A673 (cell line): Measurements from ENCODE around the gene ISY1. TPM values are rescaled to one million over a fixed set of nuclear protein-coding genes. Genes with fewer than 3 reads are reported as not detected.
A peak's percentile ranks its signal among the peaks of the same experiment; 100 is the strongest.

Experiments used
- BruUV-seq: library from RNA; stranded (reverse); fragments of 400-500 nt; replicated peaks from 2 replicates; lab custom pipeline; 2021; lab: Mats Ljungman, UMichigan
- CTCF ChIA-PET: fragments of 300-600 bp; sonication (Branson Sonifier 250); formaldehyde crosslinking; loops from one replicate; lab custom pipeline; 2022; ENCODE audit warnings: antibody characterized with exemption; lab: Charles Lee
- POLR2A ChIA-PET: fragments of 300-600 bp; sonication (Branson Sonifier 250); formaldehyde crosslinking; loops from one replicate; lab custom pipeline; 2022; ENCODE audit warnings: antibody characterized with exemption; ENCODE audit not compliant: low non-redundant PET; lab: Charles Lee
- DNase-seq: peaks from one replicate; pipeline ENCODE4 v3.0.0-alpha.2; 2015; ENCODE audit warnings: low spot score
- H3K27ac ChIP-seq: fragments of 200-600 bp; sonication (generic); 2 replicates; pipeline ENCODE4 v1.5.1; 2016; ENCODE audit warnings: mixed run types, low read depth, mild to moderate bottlenecking, mixed read lengths, antibody characterized with exemption, low read length; ENCODE audit not compliant: poor library complexity, severe bottlenecking
- H3K27me3 ChIP-seq: fragments of 200-600 bp; sonication (generic); replicated peaks from 2 replicates; pipeline ENCODE4 v1.6.1; 2017; ENCODE audit warnings: mixed run types, low read depth, mild to moderate bottlenecking, mixed read lengths, antibody characterized with exemption, low read length; ENCODE audit not compliant: insufficient read depth, poor library complexity
- H3K36me3 ChIP-seq: fragments of 200-600 bp; sonication (generic); 2 replicates; pipeline ENCODE4 v1.6.1; 2016; ENCODE audit warnings: mixed run types, mild to moderate bottlenecking, mixed read lengths, antibody characterized with exemption, low read length; ENCODE audit not compliant: insufficient read depth, poor library complexity, severe bottlenecking
- H3K4me1 ChIP-seq: fragments of 200-600 bp; sonication (generic); 2 replicates; pipeline ENCODE4 v1.6.1; 2017; ENCODE audit warnings: mixed run types, mild to moderate bottlenecking, mixed read lengths, antibody characterized with exemption, low read length; ENCODE audit not compliant: insufficient read depth, poor library complexity, severe bottlenecking
- H3K4me3 ChIP-seq: fragments of 200-600 bp; sonication (generic); 2 replicates; pipeline ENCODE4 v1.5.1; 2016; ENCODE audit warnings: low read depth, mixed run types, mild to moderate bottlenecking, mixed read lengths, low read length; ENCODE audit not compliant: poor library complexity, severe bottlenecking
- H3K9me3 ChIP-seq: fragments of 200-600 bp; sonication (generic); 2 replicates; pipeline ENCODE4 v1.6.1; 2016; ENCODE audit warnings: mixed run types, low read depth, mild to moderate bottlenecking, mixed read lengths, antibody characterized with exemption, low read length; ENCODE audit not compliant: poor library complexity, severe bottlenecking
- EZH2 ChIP-seq: fragments of 200-600 bp; sonication (generic); IDR thresholded peaks from 2 replicates; pipeline ENCODE4 v1.6.1; 2017; ENCODE audit warnings: borderline replicate concordance, low read depth, mild to moderate bottlenecking, mixed read lengths, antibody characterized with exemption, low read length; ENCODE audit not compliant: poor library complexity, severe bottlenecking
- intact Hi-C: fragments of 100-400 bp; cut with micrococcal nuclease; formaldehyde crosslinking; loops from one replicate; pipeline ENCODE4 v1.10.0; 2022; ENCODE audit not compliant: unreplicated experiment
- total RNA-seq: library from RNA; stranded (reverse); gene quantifications from 2 replicates; pipeline ENCODE4 v1.2.3, GENCODE V29; 2021
- TF ChIP-seq, protein P1 (sequence below): fragments of 300-800, 200-600 bp; sonication (generic); conservative IDR thresholded peaks from 2 replicates; pipeline ENCODE4 v1.5.1; 2017; ENCODE audit warnings: low read depth, mild to moderate bottlenecking, antibody characterized with exemption, low read length, moderate library complexity, mixed read lengths

The ISY1 gene
- total RNA-seq, 1 experiment from 2014 or later, result 46.2 TPM

DNA sequence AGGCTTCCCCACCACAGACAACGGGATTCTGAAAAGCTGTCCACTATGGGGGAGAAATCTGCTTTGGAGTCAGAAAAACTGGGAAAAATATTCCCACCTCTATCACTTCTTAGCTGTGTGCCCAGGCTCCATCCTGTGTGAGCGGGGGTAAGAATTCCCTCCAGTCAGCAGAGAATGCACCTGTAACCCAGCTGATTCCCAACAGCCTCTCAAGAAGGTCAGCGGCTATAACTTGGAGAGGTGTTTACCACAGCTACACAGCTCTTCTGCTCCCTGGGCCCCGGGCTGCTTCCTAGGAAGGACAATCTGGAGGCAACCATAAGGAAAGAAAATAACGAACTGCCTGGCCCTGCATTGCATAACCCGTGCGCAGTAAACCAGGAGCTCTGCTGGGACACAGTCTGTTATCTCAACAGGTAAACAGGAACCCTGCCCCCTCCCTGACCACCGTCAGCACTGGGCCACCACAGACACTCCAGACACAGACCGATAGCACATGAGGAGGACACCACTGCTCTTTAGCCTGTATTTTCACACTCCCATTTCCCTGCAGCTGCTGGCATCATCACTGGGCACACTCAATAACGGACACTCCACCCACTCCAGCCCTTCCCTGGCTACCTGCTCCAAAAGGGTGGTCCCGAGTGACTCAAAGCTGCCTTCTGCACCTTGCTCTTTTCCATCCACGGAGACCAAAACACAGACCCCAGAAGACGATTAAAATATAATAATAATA lies 41.3 kb downstream of the ISY1 start:
- Histone ChIP-seq H3K36me3 (no peaks in the 10 kb centered on the region), H3K9me3 (no peaks in the 10 kb centered on the region), H3K27me3 (no peaks in the 10 kb centered on the region), H3K4me1 (peaks cover 4% of the 10 kb centered on the region), H3K27ac (peak overlapping the region; percentile 26), H3K4me3 (peak overlapping the region; percentile 53)
- no peak for DNase-seq
- ChIA-PET POLR2A (no interaction called here), CTCF (no interaction called here)
- intact Hi-C loops, result no loop called here
- TF ChIP-seq, protein P1, sequence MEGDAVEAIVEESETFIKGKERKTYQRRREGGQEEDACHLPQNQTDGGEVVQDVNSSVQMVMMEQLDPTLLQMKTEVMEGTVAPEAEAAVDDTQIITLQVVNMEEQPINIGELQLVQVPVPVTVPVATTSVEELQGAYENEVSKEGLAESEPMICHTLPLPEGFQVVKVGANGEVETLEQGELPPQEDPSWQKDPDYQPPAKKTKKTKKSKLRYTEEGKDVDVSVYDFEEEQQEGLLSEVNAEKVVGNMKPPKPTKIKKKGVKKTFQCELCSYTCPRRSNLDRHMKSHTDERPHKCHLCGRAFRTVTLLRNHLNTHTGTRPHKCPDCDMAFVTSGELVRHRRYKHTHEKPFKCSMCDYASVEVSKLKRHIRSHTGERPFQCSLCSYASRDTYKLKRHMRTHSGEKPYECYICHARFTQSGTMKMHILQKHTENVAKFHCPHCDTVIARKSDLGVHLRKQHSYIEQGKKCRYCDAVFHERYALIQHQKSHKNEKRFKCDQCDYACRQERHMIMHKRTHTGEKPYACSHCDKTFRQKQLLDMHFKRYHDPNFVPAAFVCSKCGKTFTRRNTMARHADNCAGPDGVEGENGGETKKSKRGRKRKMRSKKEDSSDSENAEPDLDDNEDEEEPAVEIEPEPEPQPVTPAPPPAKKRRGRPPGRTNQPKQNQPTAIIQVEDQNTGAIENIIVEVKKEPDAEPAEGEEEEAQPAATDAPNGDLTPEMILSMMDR, result no peak
- no peak for TF ChIP-seq EZH2
- BruUV-seq, result no TSS peak

DNA sequence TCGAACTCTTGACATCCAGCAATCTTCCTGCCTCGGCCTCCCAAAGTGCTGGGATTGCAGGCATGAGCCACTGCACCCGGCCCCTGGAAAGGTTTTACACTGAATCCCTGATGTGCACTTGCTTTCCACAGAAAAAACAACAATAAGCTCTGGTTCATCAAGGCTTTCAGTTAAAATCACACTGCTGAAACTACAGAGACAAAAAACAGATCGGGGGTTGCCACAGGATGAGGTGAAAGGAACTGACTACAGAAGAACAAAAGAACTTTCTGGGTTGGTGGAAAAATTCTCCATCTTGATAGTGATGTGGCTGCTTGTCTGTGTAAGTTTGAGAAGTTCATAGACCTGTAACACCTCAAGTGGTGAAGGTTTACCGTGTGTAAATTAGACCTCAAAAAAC lies 42.1 kb downstream of the ISY1 start:
- POLR2A ChIA-PET, result no interaction called here
- CTCF ChIA-PET, result no interaction called here

DNA sequence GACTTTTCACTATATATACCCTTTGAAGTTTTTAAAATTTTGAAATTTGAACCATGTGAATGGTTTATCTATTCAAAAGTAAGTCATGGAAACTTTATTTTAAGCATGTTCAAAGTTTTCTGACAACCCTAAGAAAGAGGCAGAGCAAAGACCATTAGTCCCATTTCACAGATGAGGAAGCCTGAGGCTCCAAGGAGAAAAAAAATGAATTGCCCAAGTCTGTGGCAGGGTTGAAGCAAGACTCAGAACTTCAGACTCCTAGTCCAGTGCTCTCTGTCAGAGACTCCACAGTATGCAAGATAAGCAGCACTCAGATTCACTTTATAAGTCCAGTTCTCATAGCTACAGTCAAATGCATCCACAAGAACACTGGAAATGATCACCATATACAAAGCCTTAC lies 43.7 kb downstream of the ISY1 start:
- BruUV-seq, result no TSS peak
- POLR2A ChIA-PET, result interaction anchor here (0.6 kb wide), 1 partner anchor 365 kb away, joined by 4 read pairs; no protein-coding TSS in a partner anchor
- intact Hi-C loops, result no loop called here

More for the DNA sequence above, 42.1 kb downstream of the ISY1 start:
- intact Hi-C loops, result no loop called here
- no peaks in the 10 kb centered on the region for H3K36me3 ChIP-seq
- no peak overlapping the region for H3K4me3 ChIP-seq
- H3K9me3 ChIP-seq, result no peaks in the 10 kb centered on the region
- TF ChIP-seq, protein P1, result no peak
- no peak for TF ChIP-seq EZH2
- peaks cover 4% of the 10 kb centered on the region for H3K4me1 ChIP-seq
- no TSS peak for BruUV-seq
- no peak overlapping the region for H3K27ac ChIP-seq
- no peak for DNase-seq
- H3K27me3 ChIP-seq, result no peaks in the 10 kb centered on the region

DNA sequence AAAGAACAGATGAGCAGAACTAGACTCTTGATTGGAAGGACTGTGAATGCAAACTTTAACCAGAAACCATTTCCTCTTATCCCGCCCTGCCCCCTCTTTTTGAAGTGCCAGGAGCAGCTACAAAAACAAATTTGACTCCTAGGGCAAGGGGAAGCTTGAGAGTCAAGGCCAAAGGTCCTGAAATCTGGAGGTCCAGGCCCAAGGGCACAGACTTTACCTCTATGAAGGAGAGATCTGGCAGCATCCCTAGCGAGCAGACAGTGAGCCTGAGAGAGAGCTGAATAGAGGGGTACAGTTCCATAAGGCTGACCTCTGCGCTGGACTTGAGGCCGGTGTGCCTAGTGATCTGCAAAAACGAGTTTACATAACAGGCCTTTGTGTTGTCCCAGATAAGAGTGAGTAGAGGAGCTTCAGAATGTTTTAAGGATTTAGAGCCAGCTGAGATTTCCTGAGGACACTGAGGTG lies 44.3 kb downstream of the ISY1 start:
- Histone ChIP-seq H3K27me3 (no peaks in the 10 kb centered on the region), H3K4me1 (peaks cover 4% of the 10 kb centered on the region), H3K9me3 (no peaks in the 10 kb centered on the region), H3K4me3 (no peak overlapping the region), H3K27ac (peak overlapping the region; percentile 33), H3K36me3 (no peaks in the 10 kb centered on the region)
- ChIA-PET CTCF (no interaction called here), POLR2A (no interaction called here)
- no TSS peak for BruUV-seq
- intact Hi-C loops, result no loop called here
- DNase-seq, result no peak
- TF ChIP-seq EZH2, result no peak
- TF ChIP-seq, protein P1, result no peak

More for the DNA sequence above, 43.7 kb downstream of the ISY1 start:
- CTCF ChIA-PET, result no interaction called here
- H3K9me3 ChIP-seq, result no peaks in the 10 kb centered on the region
- H3K27me3 ChIP-seq, result no peaks in the 10 kb centered on the region
- H3K4me3 ChIP-seq, result no peak overlapping the region
- peaks cover 4% of the 10 kb centered on the region for H3K4me1 ChIP-seq
- H3K27ac ChIP-seq, result no peak overlapping the region
- TF ChIP-seq EZH2, result no peak
- H3K36me3 ChIP-seq, result no peaks in the 10 kb centered on the region
- DNase-seq, result no peak
